ENCODE data around the gene CBLL2.

Gene CBLL2

DNA sequence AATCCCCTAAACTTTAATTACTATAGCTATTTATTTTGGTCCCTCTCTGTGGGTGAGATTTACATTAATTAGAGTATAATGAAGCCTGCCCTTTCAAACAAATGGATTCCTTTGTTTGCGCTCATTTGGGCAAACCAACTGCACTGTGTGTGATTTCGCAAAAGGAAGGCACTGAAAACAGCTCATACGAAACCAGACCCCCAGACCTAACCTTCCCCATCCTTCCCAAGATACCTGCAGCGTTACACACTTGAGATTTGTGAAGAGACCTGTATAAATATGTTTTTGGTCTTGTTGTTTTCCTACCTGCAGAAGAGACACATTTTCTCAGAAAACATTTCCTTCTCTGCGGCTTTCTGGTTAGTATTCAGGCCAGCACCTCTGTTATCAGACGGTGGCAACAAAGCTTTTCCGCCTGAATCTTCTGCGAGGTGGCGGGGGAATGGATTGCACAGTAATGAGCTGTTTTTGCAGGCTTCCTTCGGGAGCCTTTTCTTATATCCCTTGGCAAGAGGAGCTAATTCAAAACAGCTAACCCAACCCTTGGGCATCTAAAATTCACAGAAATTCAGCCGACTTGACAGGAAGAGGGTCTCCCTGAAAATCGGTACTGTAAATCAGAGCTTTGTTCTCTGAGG is 47.6 kb downstream of the CBLL2 start:
- no peak for DNase-seq
- Histone ChIP-seq H3K36me3 (ENCODE audit: insufficient read depth, low read length) (no peaks in the 10 kb centered on the region), H3K9ac (ENCODE audit: low read depth, low read length) (no peak overlapping the region), H3K9me3 (ENCODE audit: insufficient read depth, low read length, severe bottlenecking) (no peaks in the 10 kb centered on the region), H3K27ac (ENCODE audit: low read length) (no peak overlapping the region), H4K20me1 (ENCODE audit: insufficient read depth, low read length) (no peaks in the 10 kb centered on the region), H3K4me3 (ENCODE audit: low read depth in 1 of 2, low read length in 2 of 2) (no peak overlapping the region), H3K4me2 (ENCODE audit: insufficient read depth, low read length) (no peak overlapping the region), H3K79me2 (ENCODE audit: insufficient read depth, low read length) (no peaks in the 10 kb centered on the region), H2AFZ (ENCODE audit: low read depth, low read length) (no peak overlapping the region), H3K4me1 (ENCODE audit: insufficient read depth, low read length) (no peaks in the 10 kb centered on the region), H3K27me3 (ENCODE audit: insufficient read depth, low read length, poor library complexity) (no peaks in the 10 kb centered on the region)
- no peak for TF ChIP-seq EZH2 (IDR thresholded peaks at IDR 0.05; ENCODE audit: borderline replicate concordance, low read depth, low read length, severe bottlenecking)
- ATAC-seq (ENCODE audit: insufficient read depth, low read depth): no peak

DNA sequence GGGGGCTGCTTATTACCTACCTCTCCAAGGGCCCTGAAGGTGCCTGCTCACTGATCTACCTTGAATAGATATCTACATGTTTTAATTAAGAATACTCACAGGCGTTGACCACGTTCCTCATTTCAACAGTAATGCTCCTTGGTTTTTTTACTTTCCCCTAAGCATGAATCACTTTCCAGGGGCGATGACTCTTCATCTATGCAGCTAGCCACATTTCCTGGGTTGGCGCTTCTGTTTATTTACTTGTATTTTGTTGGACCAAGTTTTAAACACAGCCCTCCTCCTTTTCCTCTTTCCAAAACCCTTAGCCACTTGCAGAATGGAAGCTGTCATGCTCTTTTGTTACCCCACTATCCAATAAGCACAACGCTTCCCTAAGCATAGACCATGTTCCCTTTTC is 50.8 kb downstream of the CBLL2 start:
- ATAC-seq (ENCODE audit: insufficient read depth, low read depth): no peak
- DNase-seq: no peak
- no peak overlapping the region for H3K27ac ChIP-seq (ENCODE audit: low read length)
- no peaks in the 10 kb centered on the region for H3K27me3 ChIP-seq (ENCODE audit: insufficient read depth, low read length, poor library complexity)
- H3K4me3 ChIP-seq (ENCODE audit: low read depth in 1 of 2, low read length in 2 of 2): no peak overlapping the region
- no peak overlapping the region for H2AFZ ChIP-seq (ENCODE audit: low read depth, low read length)
- H3K36me3 ChIP-seq (ENCODE audit: insufficient read depth, low read length): no peaks in the 10 kb centered on the region
- no peak for TF ChIP-seq EZH2 (IDR thresholded peaks at IDR 0.05; ENCODE audit: borderline replicate concordance, low read depth, low read length, severe bottlenecking)
- TF ChIP-seq, protein P1, sequence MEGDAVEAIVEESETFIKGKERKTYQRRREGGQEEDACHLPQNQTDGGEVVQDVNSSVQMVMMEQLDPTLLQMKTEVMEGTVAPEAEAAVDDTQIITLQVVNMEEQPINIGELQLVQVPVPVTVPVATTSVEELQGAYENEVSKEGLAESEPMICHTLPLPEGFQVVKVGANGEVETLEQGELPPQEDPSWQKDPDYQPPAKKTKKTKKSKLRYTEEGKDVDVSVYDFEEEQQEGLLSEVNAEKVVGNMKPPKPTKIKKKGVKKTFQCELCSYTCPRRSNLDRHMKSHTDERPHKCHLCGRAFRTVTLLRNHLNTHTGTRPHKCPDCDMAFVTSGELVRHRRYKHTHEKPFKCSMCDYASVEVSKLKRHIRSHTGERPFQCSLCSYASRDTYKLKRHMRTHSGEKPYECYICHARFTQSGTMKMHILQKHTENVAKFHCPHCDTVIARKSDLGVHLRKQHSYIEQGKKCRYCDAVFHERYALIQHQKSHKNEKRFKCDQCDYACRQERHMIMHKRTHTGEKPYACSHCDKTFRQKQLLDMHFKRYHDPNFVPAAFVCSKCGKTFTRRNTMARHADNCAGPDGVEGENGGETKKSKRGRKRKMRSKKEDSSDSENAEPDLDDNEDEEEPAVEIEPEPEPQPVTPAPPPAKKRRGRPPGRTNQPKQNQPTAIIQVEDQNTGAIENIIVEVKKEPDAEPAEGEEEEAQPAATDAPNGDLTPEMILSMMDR (IDR thresholded peaks at IDR 0.05; ENCODE audit: borderline replicate concordance, extremely low read depth, low read length, poor library complexity, severe bottlenecking): no peak
- no peak overlapping the region for H3K4me2 ChIP-seq (ENCODE audit: insufficient read depth, low read length)
- no peaks in the 10 kb centered on the region for H3K4me1 ChIP-seq (ENCODE audit: insufficient read depth, low read length)
- no peaks in the 10 kb centered on the region for H4K20me1 ChIP-seq (ENCODE audit: insufficient read depth, low read length)
- no peaks in the 10 kb centered on the region for H3K9me3 ChIP-seq (ENCODE audit: insufficient read depth, low read length, severe bottlenecking)
- no peaks in the 10 kb centered on the region for H3K79me2 ChIP-seq (ENCODE audit: insufficient read depth, low read length)
- H3K9ac ChIP-seq (ENCODE audit: low read depth, low read length): no peak overlapping the region
